Neuronal stem cell (in vitro differentiated cells): ENCODE measurements around the gene NOL12. TPM values are rescaled to one million over a fixed set of nuclear protein-coding genes. Genes with fewer than 3 reads are reported as not detected.

Experiments
- DNase-seq: peaks from one replicate; pipeline ENCODE4 v3.0.0-alpha.2; 2013; ENCODE audit warnings: low spot score
- H2AFZ ChIP-seq: one replicate; pipeline ENCODE4 v1.6.1; 2013; ENCODE audit warnings: mild to moderate bottlenecking, low read length, inconsistent platforms
- H2AK5ac ChIP-seq: 2 replicates; pipeline ENCODE4 v1.6.1; 2013; ENCODE audit warnings: low read depth, mild to moderate bottlenecking, inconsistent platforms, low read length, moderate library complexity, mixed read lengths
- H2BK120ac ChIP-seq: 2 replicates; pipeline ENCODE4 v1.6.1; 2013; ENCODE audit warnings: low read depth, mild to moderate bottlenecking, inconsistent platforms, low read length, moderate library complexity, mixed read lengths
- H2BK12ac ChIP-seq: one replicate; pipeline ENCODE4 v1.6.1; 2013; ENCODE audit warnings: low read length, inconsistent platforms
- H2BK15ac ChIP-seq: 2 replicates; pipeline ENCODE4 v1.6.1; 2013; ENCODE audit warnings: mild to moderate bottlenecking, low read length, inconsistent platforms, mixed read lengths
- H2BK5ac ChIP-seq: one replicate; pipeline ENCODE4 v1.6.1; 2013; ENCODE audit warnings: inconsistent platforms, mild to moderate bottlenecking, low read length, moderate library complexity
- H3K14ac ChIP-seq: one replicate; pipeline ENCODE4 v1.6.1; 2013; ENCODE audit warnings: low read length, inconsistent platforms
- H3K18ac ChIP-seq: 2 replicates; pipeline ENCODE4 v1.6.1; 2013; ENCODE audit warnings: low read length, inconsistent platforms
- H3K23ac ChIP-seq: 2 replicates; pipeline ENCODE4 v1.6.1; 2013; ENCODE audit warnings: low read depth, mild to moderate bottlenecking, mixed read lengths, low read length, inconsistent platforms; ENCODE audit not compliant: poor library complexity
- H3K27ac ChIP-seq: replicated peaks from 3 replicates; pipeline ENCODE4 v1.5.1; 2013; ENCODE audit warnings: low read length, inconsistent platforms
- H3K27me3 ChIP-seq, 3 experiments: 2 replicates each; pipeline ENCODE4 v1.6.1; 2013; ENCODE audit warnings: low read length in 3 of 3, mild to moderate bottlenecking in 2 of 3, inconsistent platforms in 1 of 3, low read depth in 1 of 3, mixed read lengths in 1 of 3, moderate library complexity in 1 of 3; ENCODE audit not compliant: control insufficient read depth in 3 of 3, insufficient read depth in 3 of 3
- H3K36me3 ChIP-seq, 2 donors: replicated peaks in 1 of 2; 2 replicates each; pipeline ENCODE4 v1.6.1; 2013; ENCODE audit warnings: low read length in 2 of 2; ENCODE audit not compliant: control insufficient read depth in 2 of 2, insufficient read depth in 2 of 2
- H3K4ac ChIP-seq: 2 replicates; pipeline ENCODE4 v1.6.1; 2013; ENCODE audit warnings: inconsistent platforms, mild to moderate bottlenecking, low read length, moderate library complexity
- H3K4me1 ChIP-seq, 2 donors: 1 replicate in 1 of 2; 2 replicates in 1 of 2; pipeline ENCODE4 v1.6.1; 2013; ENCODE audit warnings: low read length in 2 of 2, low read depth in 1 of 2; ENCODE audit not compliant: control insufficient read depth in 2 of 2, insufficient read depth in 1 of 2
- H3K4me2 ChIP-seq: one replicate; pipeline ENCODE4 v1.6.1; 2013; ENCODE audit warnings: mild to moderate bottlenecking, low read length, inconsistent platforms; ENCODE audit not compliant: insufficient read depth, poor library complexity, severe bottlenecking
- H3K4me3 ChIP-seq, 2 donors: 2 replicates each; pipeline ENCODE4 v1.5.1; 2013; ENCODE audit warnings: low read length in 2 of 2, mild to moderate bottlenecking in 2 of 2, inconsistent platforms in 1 of 2, moderate library complexity in 1 of 2
- H3K79me1 ChIP-seq: one replicate; pipeline ENCODE4 v1.6.1; 2013; ENCODE audit warnings: low read depth, mild to moderate bottlenecking, inconsistent platforms, low read length, moderate library complexity
- H3K9ac ChIP-seq: one replicate; pipeline ENCODE4 v1.6.1; 2013; ENCODE audit warnings: mild to moderate bottlenecking, low read depth, low read length, inconsistent platforms; ENCODE audit not compliant: poor library complexity
- H3K9me3 ChIP-seq, 2 donors: replicated peaks in 1 of 2; 2 replicates each; pipeline versions ENCODE3 to v1.6.1; 2013; ENCODE audit warnings: low read length in 2 of 2, mild to moderate bottlenecking in 2 of 2, inconsistent platforms in 1 of 2, low read depth in 1 of 2, mixed read lengths in 1 of 2, moderate library complexity in 1 of 2; ENCODE audit not compliant: control insufficient read depth in 2 of 2, insufficient read depth in 1 of 2
- H4K8ac ChIP-seq: one replicate; pipeline ENCODE4 v1.6.1; 2013; ENCODE audit warnings: low read depth, mild to moderate bottlenecking, inconsistent platforms, low read length, moderate library complexity
- H4K91ac ChIP-seq: one replicate; pipeline ENCODE4 v1.6.1; 2013; ENCODE audit warnings: low read length, low read depth, mild to moderate bottlenecking, inconsistent platforms; ENCODE audit not compliant: poor library complexity
- WGBS, 2 donors: extraction: QIAGEN DNeasy Blood & Tissue Kit; methylation state at CpG; one replicate each; pipeline ENCODE4 v1.1.7; 2013; ENCODE audit warnings: missing lambda C conversion rate in 2 of 2, mixed read lengths in 1 of 2; ENCODE audit not compliant: insufficient read length in 2 of 2, insufficient replicate concordance in 1 of 2; ENCODE audit errors: extremely low coverage in 2 of 2; 5-methylcytosine and 5-hydroxymethylcytosine counted together
- polyA plus RNA-seq, 2 experiments: library from polyadenylated mRNA; stranded (reverse); fragments of 200-250 nt; gene quantifications; one replicate each; pipeline ENCODE4 v1.2.3, GENCODE V29; 2013

NOL12 gene
- polyA plus RNA-seq (2013, experiment 1 of 2), result 22.6 TPM
- polyA plus RNA-seq (2013, experiment 2 of 2), result 19.5 TPM

- H3K18ac ChIP-seq, result peak within 1 kb of the TSS; percentile 88
- H3K27me3 ChIP-seq, result no peaks in the 10 kb centered on the region
- H3K4me2 ChIP-seq, result peak within 1 kb of the TSS; percentile 95
- no peak within 1 kb of the TSS for H4K91ac ChIP-seq
- H2BK15ac ChIP-seq, result no peak within 1 kb of the TSS
- no CpG with 5 or more reads among the region's 62 CpGs for WGBS, 2 donors
- H2AK5ac ChIP-seq, result peak within 1 kb of the TSS; percentile 6
- H3K27ac ChIP-seq, result peak within 1 kb of the TSS; percentile 36
- H2BK12ac ChIP-seq, result no peak within 1 kb of the TSS
- H3K79me1 ChIP-seq, result peaks cover 3% of the 10 kb centered on the region
- H3K23ac ChIP-seq, result peak within 1 kb of the TSS; percentile 19
- no peak within 1 kb of the TSS for H3K14ac ChIP-seq
- no peaks in the 10 kb centered on the region for H3K9me3 ChIP-seq
- H3K4me3 ChIP-seq, result peak within 1 kb of the TSS; percentile 85 to 90
- peaks cover 18 to 30% of the 10 kb centered on the region in 2 donors for H3K36me3 ChIP-seq
- peak; percentile 92 for DNase-seq
- H4K8ac ChIP-seq, result peak within 1 kb of the TSS; percentile 74
- peak within 1 kb of the TSS; percentile 87 for H3K9ac ChIP-seq
- H3K4me1 ChIP-seq, result peaks cover 0 to 4% of the 10 kb centered on the region in 2 donors
- H2BK120ac ChIP-seq, result no peak within 1 kb of the TSS
- H2BK5ac ChIP-seq, result peak within 1 kb of the TSS; percentile 8
- no peak within 1 kb of the TSS for H3K4ac ChIP-seq
- peak within 1 kb of the TSS; percentile 97 for H2AFZ ChIP-seq
Observed at GRCh38 chr22:37686002-37686982, at the start of gene NOL12. Gene NOL12, plus strand, starts transcription at chr22:37686343. Its CDS starts 50 bp downstream, at chr22:37686393.

DNA sequence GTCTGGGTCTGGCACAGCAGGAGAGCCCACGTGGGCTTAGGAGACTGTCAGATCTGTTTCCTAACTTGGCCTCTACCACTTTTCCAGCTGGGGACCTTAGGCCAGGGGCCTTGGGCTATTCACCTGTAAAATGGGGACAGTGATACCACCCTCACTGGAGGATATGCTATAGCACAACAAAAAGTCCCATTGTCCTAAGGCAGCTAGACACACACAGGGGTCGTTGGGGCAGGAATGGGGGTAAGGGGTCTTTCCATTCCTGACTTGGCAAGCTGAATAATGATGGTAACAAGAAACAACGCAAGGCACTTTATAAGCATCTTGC is 49.2 kb upstream of the NOL12 start:
- H4K8ac ChIP-seq, result no peak overlapping the region
- H3K9me3 ChIP-seq, result no peaks in the 10 kb centered on the region
- no peak overlapping the region for H3K23ac ChIP-seq
- H4K91ac ChIP-seq, result no peak overlapping the region
- H3K4me3 ChIP-seq, result no peak overlapping the region
- H3K36me3 ChIP-seq, result peaks cover 0 to 19% of the 10 kb centered on the region in 2 donors
- no peak overlapping the region for H2AFZ ChIP-seq
- no CpG with 5 or more reads among the region's 3 CpGs for WGBS, 2 donors
- no peak for DNase-seq
- H3K18ac ChIP-seq, result no peak overlapping the region
- H2BK15ac ChIP-seq, result no peak overlapping the region
- H3K9ac ChIP-seq, result peak overlapping the region; percentile 35
- no peak overlapping the region for H3K27ac ChIP-seq
- H2BK5ac ChIP-seq, result peak overlapping the region; percentile 67
- H3K79me1 ChIP-seq, result no peaks in the 10 kb centered on the region
- no peak overlapping the region for H2BK12ac ChIP-seq
- no peak overlapping the region for H3K4me2 ChIP-seq
- H3K27me3 ChIP-seq, result no peaks in the 10 kb centered on the region
- no peak overlapping the region for H3K14ac ChIP-seq
- H2AK5ac ChIP-seq, result peak overlapping the region; percentile 63
- peaks cover 28 to 37% of the 10 kb centered on the region in 2 donors for H3K4me1 ChIP-seq
- no peak overlapping the region for H2BK120ac ChIP-seq
- no peak overlapping the region for H3K4ac ChIP-seq

DNA sequence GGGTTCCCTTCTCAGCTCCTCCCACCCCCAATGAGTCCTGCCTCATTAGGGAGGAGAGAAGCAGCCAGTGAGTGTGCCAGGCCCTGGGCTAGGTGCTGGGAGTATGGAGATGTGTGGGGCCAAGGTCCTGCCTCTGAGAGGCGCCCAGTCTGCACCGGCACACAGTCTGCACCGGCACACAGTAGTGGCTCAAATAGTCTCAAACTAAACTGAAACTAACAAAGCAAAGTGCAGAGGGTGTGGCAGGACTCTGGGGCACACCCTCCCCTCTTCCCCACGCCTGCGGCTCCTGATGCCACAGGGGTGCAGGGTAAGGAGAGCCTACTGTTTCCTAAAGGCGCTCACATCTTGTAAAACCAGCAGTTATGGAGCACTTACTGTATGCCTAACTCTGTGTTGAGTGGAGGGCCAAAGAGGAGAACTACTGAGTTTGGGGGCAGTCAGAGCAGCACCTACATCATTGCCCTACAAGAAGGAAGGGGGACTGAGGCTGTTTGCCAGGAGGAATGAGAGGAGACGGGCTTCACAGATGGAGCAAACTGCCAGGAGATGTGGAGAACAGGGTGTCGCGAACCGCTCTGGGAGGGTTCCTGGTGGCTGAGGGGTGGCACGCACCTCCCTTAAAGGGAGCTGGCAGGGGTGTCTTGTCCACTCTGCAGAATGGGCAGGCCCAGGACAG is 47.6 kb upstream of the NOL12 start:
- Histone ChIP-seq H3K36me3 (peaks cover 1 to 12% of the 10 kb centered on the region in 2 donors), H3K14ac (no peak overlapping the region), H3K9me3 (no peaks in the 10 kb centered on the region), H2AK5ac (peak overlapping the region; percentile 63), H3K23ac (no peak overlapping the region), H3K4me3 (peak overlapping the region in 1 of 2 donors; percentile 58), H3K4me2 (peak overlapping the region; percentile 80), H3K27ac (peak overlapping the region; percentile 28), H3K27me3 (no peaks in the 10 kb centered on the region), H3K18ac (peak overlapping the region; percentile 86), H4K91ac (no peak overlapping the region), H2BK120ac (no peak overlapping the region), H3K79me1 (no peaks in the 10 kb centered on the region), H2BK12ac (no peak overlapping the region), H2BK15ac (peak overlapping the region; percentile 98), H3K9ac (peak overlapping the region; percentile 50), H4K8ac (no peak overlapping the region), H2AFZ (peak overlapping the region; percentile 95), H3K4ac (no peak overlapping the region), H3K4me1 (peaks cover 24 to 30% of the 10 kb centered on the region in 2 donors), H2BK5ac (no peak overlapping the region)
- no CpG with 5 or more reads among the region's 11 CpGs for WGBS, 2 donors
- DNase-seq, result no peak
